Liver (tissue), 9 donors: Measurements from ENCODE around the gene DNAH17. TPM values are rescaled to one million over a fixed set of nuclear protein-coding genes. Genes with fewer than 3 reads are reported as not detected.

ENCODE experiments used
- DNase-seq: peaks from one replicate; pipeline ENCODE4 v3.0.0-alpha.2; 2017; ENCODE audit warnings: low spot score
- H3K27ac ChIP-seq, 2 donors: one replicate each; pipeline ENCODE4 v1.7.0; 2013; ENCODE audit warnings: inconsistent platforms in 2 of 2, low read length in 2 of 2, control low read depth in 1 of 2, low read depth in 1 of 2, mild to moderate bottlenecking in 1 of 2
- H3K27me3 ChIP-seq, 4 donors: one replicate each; pipeline versions ENCODE4 v1.6.1 to v1.7.0; 2013; ENCODE audit warnings: low read length in 3 of 4, inconsistent platforms in 1 of 4, mild to moderate bottlenecking in 1 of 4, moderate library complexity in 1 of 4; ENCODE audit not compliant: control insufficient read depth in 4 of 4, insufficient read depth in 4 of 4
- H3K36me3 ChIP-seq, 4 donors: one replicate each; pipeline versions ENCODE4 v1.6.1 to v1.7.0; 2013; ENCODE audit warnings: low read length in 3 of 4, mild to moderate bottlenecking in 3 of 4, low read depth in 1 of 4, moderate library complexity in 1 of 4; ENCODE audit not compliant: control insufficient read depth in 4 of 4, insufficient read depth in 3 of 4
- H3K4me1 ChIP-seq, 4 donors: one replicate each; pipeline versions ENCODE4 v1.6.1 to v1.7.0; 2013; ENCODE audit warnings: low read length in 3 of 4, mild to moderate bottlenecking in 3 of 4, moderate library complexity in 1 of 4; ENCODE audit not compliant: control insufficient read depth in 4 of 4, insufficient read depth in 4 of 4
- H3K4me3 ChIP-seq, 3 donors: one replicate each; pipeline versions ENCODE4 v1.6.1 to v1.7.0; 2013; ENCODE audit warnings: low read length in 3 of 3, control low read depth in 1 of 3, low read depth in 1 of 3, mild to moderate bottlenecking in 1 of 3
- H3K9ac ChIP-seq, 2 donors: one replicate each; pipeline ENCODE4 v1.7.0; 2013; ENCODE audit warnings: low read length in 2 of 2, mild to moderate bottlenecking in 2 of 2, moderate library complexity in 2 of 2, control low read depth in 1 of 2, low read depth in 1 of 2
- H3K9me3 ChIP-seq, 4 donors: one replicate each; pipeline versions ENCODE4 v1.6.1 to v1.7.0; 2013; ENCODE audit warnings: low read length in 3 of 4; ENCODE audit not compliant: control insufficient read depth in 4 of 4
- ATF3 ChIP-seq: IDR thresholded peaks from 2 replicates; pipeline ENCODE4 v1.6.1; 2016; ENCODE audit warnings: antibody characterized with exemption
- CTCF ChIP-seq: fragments of 150-350 bp; IDR thresholded peaks from 2 replicates; pipeline ENCODE4 v1.5.1; 2017; ENCODE audit warnings: improper control_type of control experiment, low read depth, low read length; ENCODE audit not compliant: missing input control
- EGR1 ChIP-seq, 2 donors: IDR thresholded peaks; 2 replicates each; pipeline ENCODE4 v1.6.1; 2016 to 2018; ENCODE audit warnings: antibody characterized with exemption in 2 of 2, low read depth in 2 of 2
- FOXA1 ChIP-seq: IDR thresholded peaks from 2 replicates; pipeline ENCODE4 v1.6.1; 2016; ENCODE audit warnings: antibody characterized with exemption
- FOXA2 ChIP-seq: IDR thresholded peaks from 2 replicates; pipeline ENCODE4 v1.6.1; 2016; ENCODE audit warnings: antibody characterized with exemption
- GABPA ChIP-seq, 2 donors: IDR thresholded peaks in 1 of 2; conservative IDR thresholded peaks in 1 of 2; 2 replicates each; pipeline ENCODE4 v1.6.1; 2016; ENCODE audit warnings: antibody characterized with exemption in 2 of 2, mild to moderate bottlenecking in 1 of 2, moderate library complexity in 1 of 2
- HNF4A ChIP-seq, 2 donors: conservative IDR thresholded peaks; 2 replicates each; pipeline ENCODE4 v1.6.1; 2016; ENCODE audit warnings: antibody characterized with exemption in 2 of 2, mild to moderate bottlenecking in 2 of 2
- HNF4G ChIP-seq: IDR thresholded peaks from 2 replicates; pipeline ENCODE4 v1.6.1; 2016; ENCODE audit warnings: antibody characterized with exemption
- JUND ChIP-seq, 2 donors: IDR thresholded peaks; 2 replicates each; pipeline ENCODE4 v1.6.1; 2016; ENCODE audit warnings: antibody characterized with exemption in 2 of 2
- MAX ChIP-seq: IDR thresholded peaks from 2 replicates; pipeline ENCODE4 v1.6.1; 2016; ENCODE audit warnings: antibody characterized with exemption
- NR2F2 ChIP-seq: IDR thresholded peaks from 2 replicates; pipeline ENCODE4 v1.6.1; 2016; ENCODE audit warnings: antibody characterized with exemption
- RAD21 ChIP-seq, 2 donors: IDR thresholded peaks; 2 replicates each; pipeline ENCODE4 v1.6.1; 2016; ENCODE audit warnings: antibody characterized with exemption in 2 of 2, mild to moderate bottlenecking in 2 of 2
- REST ChIP-seq: IDR thresholded peaks from 2 replicates; pipeline ENCODE4 v1.6.1; 2016; ENCODE audit warnings: antibody characterized with exemption, mild to moderate bottlenecking
- RXRA ChIP-seq, 2 donors: IDR thresholded peaks; 2 replicates each; pipeline ENCODE4 v1.6.1; 2017 to 2018; ENCODE audit warnings: antibody characterized with exemption in 2 of 2, mild to moderate bottlenecking in 1 of 2
- SP1 ChIP-seq: IDR thresholded peaks from 2 replicates; pipeline ENCODE4 v1.6.1; 2018; ENCODE audit warnings: antibody characterized with exemption, mild to moderate bottlenecking
- TAF1 ChIP-seq: conservative IDR thresholded peaks from 2 replicates; pipeline ENCODE4 v1.6.1; 2016; ENCODE audit warnings: antibody characterized with exemption, mild to moderate bottlenecking
- YY1 ChIP-seq: IDR thresholded peaks from 2 replicates; pipeline ENCODE4 v1.6.1; 2016; ENCODE audit warnings: antibody characterized with exemption, mild to moderate bottlenecking
- ZBTB33 ChIP-seq: IDR thresholded peaks from 2 replicates; pipeline ENCODE4 v1.6.1; 2016; ENCODE audit warnings: antibody characterized with exemption
- WGBS: extraction: QIAGEN DNeasy Blood & Tissue Kit; methylation state at CpG from one replicate; pipeline ENCODE4 v1.1.7; 2013; 5-methylcytosine and 5-hydroxymethylcytosine counted together
- polyA plus RNA-seq, 2 donors: library from polyadenylated mRNA; stranded (reverse) in 1 of 2; unstranded in 1 of 2; fragments of 200-250 nt in 1 of 2; fragments of >200 nt in 1 of 2; fragmentation: Nextera tagmentation in 1 of 2; extraction: Ambion mirVana in 1 of 2; gene quantifications; one replicate each; pipeline versions ENCODE4 v1.2.1 to v1.2.3, GENCODE V29; 2013 to 2015
- total RNA-seq, 2 donors: library from RNA; depleted of rRNA; stranded (reverse); fragments of >200 nt; gene quantifications; one replicate each; pipeline ENCODE4 v1.2.3, GENCODE V29; 2014
- donor health status: healthy.
- donor health status: healthy.
- donor health status: healthy.
- donor health status: healthy.
- donor health status: healthy.

The DNAH17 gene
- total and polyA plus RNA-seq, 4 donors, result 0.09 to 0.79 TPM; not detected in 2

GRCh38 chr17:78438271-78438691, 138.9 kb downstream of the DNAH17 start:
- Histone ChIP-seq H3K27ac (no peak overlapping the region), H3K9ac (no peak overlapping the region)

More at GRCh38 chr17:78438271-78438691, 138.9 kb downstream of the DNAH17 start:
- no peaks in the 10 kb centered on the region for H3K4me1 ChIP-seq
- no peaks in the 10 kb centered on the region for H3K27me3 ChIP-seq
- no peak for TF ChIP-seq YY1
- no peak for TF ChIP-seq NR2F2
- TF ChIP-seq RXRA (IDR thresholded peaks at IDR 0.05), result no peak
- TF ChIP-seq MAX, result no peak
- TF ChIP-seq ZBTB33, result no peak
- TF ChIP-seq ATF3, result no peak
- no peak for TF ChIP-seq RAD21 (IDR thresholded peaks at IDR 0.05)
- no peak for TF ChIP-seq HNF4A (conservative IDR thresholded peaks at IDR 0.05)
- TF ChIP-seq JUND (IDR thresholded peaks at IDR 0.05), result no peak
- no peak for TF ChIP-seq REST
- no peak for TF ChIP-seq TAF1
- TF ChIP-seq EGR1 (IDR thresholded peaks at IDR 0.05; ENCODE audit: low read depth in 2 of 2), result no peak
- TF ChIP-seq GABPA (IDR thresholded peaks at IDR 0.05 in 1 of 2, conservative IDR thresholded peaks at IDR 0.05 in 1 of 2), result no peak
- no peak for TF ChIP-seq FOXA1
- TF ChIP-seq FOXA2, result no peak
- no peak for TF ChIP-seq CTCF
- no peak for TF ChIP-seq SP1
- TF ChIP-seq HNF4G, result no peak
- no peaks in the 10 kb centered on the region for H3K9me3 ChIP-seq
- no peaks in the 10 kb centered on the region for H3K36me3 ChIP-seq
- no peak for DNase-seq
- no peak overlapping the region for H3K4me3 ChIP-seq
- 91% methylated on average over 10 of the region's 10 CpGs for WGBS
